ENCODE data around the gene VCPKMT.

Gene VCPKMT

DNA sequence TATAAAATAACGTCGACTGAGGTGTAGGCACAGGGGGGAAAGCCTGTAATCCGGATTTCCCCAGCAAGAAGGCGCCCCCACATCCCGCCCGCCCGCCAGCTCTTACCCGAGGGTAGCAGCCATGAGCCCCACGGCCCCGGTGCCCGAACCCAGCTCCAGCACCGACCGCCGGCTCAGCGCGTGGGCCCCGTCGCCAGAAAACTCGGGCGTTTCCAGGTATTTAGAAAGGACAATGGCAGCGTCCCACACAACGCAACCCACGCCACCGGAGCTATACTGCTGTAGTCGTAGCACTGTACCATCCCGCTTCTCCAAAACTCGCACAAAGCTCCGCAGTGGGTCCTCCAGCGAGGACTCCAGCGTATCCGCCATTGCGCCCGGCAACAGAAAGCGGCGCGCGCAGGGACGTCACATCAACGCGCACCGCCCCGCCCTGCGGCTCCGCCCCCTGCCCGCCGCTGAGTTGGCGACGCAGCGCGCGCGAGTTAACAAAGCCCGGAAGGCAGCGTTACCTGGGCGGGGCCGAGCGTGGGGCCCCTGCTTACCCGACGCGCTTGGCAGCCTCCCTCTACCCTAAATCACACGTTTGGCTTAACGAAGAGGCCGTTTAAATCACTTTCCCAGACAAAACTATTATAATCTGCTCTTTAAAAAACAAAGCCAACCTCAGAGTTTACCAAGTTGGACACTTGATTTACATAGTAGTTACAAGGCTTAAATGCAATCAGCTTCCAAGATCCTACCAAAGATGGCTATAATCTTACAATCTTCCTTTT is at the start of gene VCPKMT:
Gene VCPKMT (minus strand): TSS at position 392 of the 776 bp plus-strand sequence. CDS start 20 bp downstream, at position 372.
- peak; percentile 94 for DNase-seq (ENCODE audit: low spot score)

DNA sequence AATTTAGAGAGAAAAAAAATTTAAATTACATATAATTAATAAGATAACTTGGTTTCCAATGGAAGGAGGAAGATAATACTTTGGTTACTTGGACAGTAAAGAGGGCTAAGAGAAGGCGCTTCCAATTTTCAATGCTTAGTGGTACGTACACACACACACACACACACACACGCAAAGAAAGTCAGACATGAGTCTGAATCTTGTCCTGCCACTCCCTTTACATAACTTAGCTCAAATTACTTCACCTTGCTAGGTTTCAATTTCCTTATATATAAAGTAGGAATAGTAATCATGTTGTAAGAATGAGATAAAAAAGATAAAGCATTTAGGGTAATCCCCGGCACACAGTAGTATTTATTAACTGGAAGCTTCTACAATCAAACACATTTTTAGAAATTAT is 39.7 kb upstream of the VCPKMT start:
- DNase-seq (ENCODE audit: low spot score): no peak

DNA sequence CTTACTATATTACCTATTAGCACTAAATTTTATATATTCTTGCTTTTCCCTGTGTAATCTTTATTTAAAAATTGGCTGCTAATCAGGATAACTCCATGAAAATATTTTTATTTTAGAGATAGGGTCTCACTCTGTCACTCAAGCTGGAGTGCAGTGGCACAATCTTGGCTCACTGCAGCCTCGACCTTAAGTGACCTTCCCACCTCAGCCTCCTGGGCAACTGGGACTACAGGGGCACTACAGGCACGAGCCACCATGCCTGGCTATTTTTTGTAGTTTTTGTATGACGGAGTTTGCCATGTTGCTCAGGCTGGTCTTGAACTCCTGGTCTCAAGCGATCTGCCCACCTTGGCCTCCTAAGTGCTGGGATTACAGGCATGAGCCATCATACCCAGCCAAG is 32.4 kb upstream of the VCPKMT start:
- no peak for DNase-seq (ENCODE audit: low spot score)

DNA sequence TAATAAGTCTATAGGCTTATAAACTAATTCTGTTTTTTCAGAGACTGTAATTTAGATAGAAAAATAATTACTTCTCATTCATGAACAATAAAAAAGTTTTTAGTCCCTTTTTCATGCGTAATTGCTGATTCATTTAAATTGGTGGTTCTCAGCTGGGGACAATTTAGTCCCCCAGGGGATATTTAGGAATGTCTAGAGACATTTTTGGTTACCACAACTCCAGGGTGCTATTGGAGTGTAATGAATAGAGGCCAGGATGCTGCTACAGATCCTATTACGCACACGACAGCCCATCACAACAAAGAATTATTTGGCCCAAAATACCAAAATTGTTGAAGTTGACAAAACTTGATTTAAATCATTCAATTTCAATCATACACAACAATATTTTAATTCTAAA is 22.8 kb upstream of the VCPKMT start:
- no peak for DNase-seq (ENCODE audit: low spot score)

DNA sequence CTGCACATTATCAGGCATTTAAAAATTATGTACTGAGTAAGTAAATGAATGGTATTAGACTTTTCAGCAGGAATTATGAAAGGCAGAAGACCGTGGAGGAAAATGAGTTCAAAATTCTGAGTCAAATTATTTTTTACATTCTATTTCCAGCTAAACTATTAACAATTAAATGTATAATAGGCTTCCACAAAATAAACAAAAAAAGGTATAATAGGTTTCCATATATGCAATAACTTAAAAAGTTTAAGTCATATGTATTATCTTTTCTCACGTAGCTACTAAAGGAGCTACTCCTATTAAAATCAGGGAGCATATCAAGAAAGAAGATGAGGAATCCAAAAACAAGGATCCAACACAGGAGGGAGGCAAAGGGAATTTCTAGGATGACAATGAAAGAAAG is 11.4 kb upstream of the VCPKMT start:
- DNase-seq (ENCODE audit: low spot score): no peak

DNA sequence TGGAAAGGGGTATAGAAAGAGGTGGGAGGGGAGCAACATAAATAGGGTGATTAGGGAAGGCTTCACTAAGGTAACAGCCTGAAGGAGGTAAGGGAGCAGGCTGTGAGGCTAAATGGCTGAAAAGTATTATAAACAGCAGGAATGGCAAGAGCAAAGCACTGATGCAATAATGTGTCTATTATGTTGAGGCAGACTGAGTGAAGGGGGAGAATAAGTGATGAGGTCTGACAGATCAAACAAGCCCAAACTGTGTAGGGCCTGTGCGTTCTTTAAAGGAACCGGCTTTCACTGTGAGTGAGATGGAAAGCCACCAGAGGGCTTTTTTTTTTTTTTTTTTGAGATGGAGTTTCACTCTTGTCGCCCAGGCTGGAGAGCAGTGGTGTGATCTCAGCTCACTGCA is 6.7 kb upstream of the VCPKMT start:
- no peak for DNase-seq (ENCODE audit: low spot score)

DNA sequence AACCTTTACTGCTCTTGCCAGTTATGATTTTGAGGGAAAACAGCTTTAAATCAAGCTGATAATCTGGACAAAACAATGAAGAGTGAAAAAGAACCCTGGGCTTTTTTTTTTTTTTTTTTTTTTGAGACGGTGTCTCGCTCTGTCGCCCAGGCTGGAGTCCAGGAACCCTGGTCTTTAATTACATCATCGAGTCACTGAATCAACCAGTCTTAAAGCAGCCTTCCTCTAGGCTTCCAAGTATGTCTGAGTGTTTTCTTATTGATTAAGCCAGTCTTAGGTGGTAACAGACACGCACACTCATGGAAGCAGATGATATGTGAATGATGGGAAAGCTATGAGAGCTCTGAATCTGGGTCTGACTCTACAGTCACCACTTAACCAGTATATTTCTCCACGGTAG is 5.9 kb upstream of the VCPKMT start:
- no peak for DNase-seq (ENCODE audit: low spot score)

DNA sequence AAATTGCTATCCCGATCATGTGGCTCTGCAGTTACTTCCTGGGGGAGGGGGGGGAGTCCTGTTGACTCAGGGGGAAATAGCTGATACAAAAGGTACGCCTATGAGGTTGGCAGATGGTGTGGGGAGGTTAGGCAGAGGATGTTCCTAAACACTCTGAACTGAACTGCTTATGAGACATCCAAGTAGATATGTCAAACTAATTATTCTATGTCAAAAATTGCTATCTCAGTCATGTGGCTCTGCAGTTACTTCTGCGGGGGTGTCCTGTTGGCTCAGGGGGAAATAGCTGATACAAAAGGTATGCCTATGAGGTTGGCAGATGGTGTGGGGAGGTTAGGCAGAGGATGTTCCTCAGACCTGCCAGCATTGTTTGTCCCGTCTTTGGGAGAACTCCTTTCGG is 5.1 kb upstream of the VCPKMT start:
- DNase-seq (ENCODE audit: low spot score): no peak

DNA sequence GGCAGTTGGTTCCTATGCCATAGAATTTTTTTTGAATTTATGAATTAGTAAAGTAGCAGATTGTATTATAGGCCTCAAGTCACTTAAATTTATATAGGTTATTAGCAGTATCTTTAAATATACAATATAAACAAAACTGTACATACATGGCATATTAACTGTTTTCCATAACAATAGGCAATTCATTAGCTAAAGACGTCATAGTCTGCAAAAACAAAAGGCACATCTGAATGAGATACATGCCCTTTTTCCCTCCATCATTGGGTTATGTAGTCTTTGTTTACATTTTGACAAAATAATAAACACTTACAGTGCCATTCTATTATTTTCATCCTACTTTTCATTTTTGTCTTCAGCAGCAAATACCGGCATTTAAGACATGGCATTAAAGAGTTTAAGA is 1.1 kb upstream of the VCPKMT start:
- DNase-seq (ENCODE audit: low spot score): no peak

DNA sequence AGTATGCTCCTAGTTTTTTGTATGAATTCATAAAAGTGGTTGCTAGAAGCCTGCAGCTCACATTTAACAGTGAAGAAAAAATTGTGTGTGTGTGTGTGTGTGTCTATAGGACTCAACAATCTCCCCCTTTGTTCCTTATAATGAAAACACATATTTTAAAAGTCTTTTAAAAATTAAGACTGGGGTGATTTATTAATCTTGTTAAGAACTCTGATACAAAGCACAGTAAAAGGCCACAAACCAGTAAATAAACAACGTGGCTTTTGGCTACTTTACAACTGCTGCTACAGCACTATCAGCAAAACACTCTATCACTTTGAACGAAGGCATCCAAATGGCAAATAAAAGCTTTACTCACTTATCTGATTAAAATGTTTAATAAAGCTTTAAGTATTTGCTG is 594 bp upstream of the VCPKMT start:
- no peak for DNase-seq (ENCODE audit: low spot score)

DNA sequence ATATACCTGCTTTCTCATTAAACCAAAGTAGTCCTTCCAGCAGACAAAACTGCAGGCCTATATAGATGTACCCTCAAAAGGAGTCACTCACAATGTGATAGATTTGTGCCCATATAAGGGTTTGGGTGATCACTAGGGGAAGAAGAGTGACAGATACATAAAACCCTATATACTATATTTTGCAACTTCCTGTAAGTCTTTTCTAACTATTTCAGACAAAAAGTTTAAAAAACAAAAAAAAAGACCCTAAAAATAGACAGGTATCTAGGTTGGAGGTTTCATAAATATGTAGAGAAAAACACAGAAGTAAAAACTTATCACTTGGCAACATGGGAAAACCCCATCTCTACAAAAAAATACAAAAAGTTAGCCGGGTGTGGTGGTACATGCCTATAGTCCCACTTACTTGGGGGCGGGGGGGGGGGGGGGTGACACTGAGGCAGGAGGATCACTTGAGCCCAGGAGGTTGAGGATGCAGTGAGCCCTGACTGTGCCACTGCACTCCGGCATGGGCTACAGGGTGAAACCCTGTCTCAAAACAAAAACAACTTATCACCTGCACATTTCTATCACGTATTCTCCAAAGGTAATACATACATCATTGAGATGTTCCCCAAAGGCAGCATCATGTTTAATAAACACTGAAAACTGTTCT is 2.9 kb downstream of the VCPKMT start:
- no peak for DNase-seq (ENCODE audit: low spot score)

DNA sequence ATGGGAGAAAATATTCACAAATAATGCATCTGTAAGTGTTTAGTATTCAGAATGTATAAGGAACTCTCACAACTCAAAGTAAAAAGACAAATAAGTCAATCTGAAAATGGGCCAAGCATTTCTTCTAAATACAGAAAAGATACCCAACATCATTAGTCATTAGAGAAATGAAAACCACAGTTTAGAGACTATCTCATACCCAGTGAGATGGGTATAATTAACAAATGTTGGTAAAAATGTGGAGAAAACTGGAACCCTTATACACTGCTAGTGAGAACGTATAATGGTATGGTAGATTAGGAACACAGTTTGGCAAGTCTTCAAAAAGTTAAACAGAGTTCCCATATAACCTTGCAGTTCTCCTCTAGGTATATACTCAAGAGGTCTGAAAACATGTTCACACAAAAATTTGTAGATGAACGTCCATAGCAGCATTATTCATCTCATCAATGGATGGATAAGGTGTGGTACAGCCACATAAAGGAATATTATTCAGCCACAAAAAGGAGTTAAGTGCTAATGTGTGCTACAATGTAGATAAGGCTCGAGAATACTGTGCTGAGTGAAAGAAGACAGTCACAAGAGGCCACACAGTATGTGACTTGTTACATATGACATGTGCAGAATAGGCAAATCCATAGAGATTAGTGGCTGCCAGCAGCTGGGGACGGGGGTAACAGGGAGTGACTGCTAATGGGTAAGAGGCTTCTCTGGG is 5.9 kb downstream of the VCPKMT start:
- no peak for DNase-seq (ENCODE audit: low spot score)

DNA sequence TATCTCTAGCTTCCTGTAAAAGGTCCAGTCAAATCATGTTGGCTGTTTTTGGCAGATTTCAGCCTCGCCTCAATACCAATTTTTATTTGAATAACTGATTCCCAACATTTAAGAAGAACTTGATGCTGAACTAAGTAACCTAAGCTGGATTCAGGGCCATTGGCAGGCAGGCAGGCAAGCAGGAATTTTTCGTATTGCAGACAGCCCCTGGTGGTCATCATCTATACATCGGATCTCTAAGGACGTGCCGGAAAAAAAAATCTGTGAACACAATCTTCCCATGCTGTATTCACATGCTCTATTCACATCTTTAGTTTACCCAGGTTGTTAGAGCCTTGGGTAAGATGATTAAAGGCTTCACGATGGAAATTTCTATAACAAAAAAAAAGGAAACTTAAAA is 7.0 kb downstream of the VCPKMT start:
- DNase-seq (ENCODE audit: low spot score): no peak

DNA sequence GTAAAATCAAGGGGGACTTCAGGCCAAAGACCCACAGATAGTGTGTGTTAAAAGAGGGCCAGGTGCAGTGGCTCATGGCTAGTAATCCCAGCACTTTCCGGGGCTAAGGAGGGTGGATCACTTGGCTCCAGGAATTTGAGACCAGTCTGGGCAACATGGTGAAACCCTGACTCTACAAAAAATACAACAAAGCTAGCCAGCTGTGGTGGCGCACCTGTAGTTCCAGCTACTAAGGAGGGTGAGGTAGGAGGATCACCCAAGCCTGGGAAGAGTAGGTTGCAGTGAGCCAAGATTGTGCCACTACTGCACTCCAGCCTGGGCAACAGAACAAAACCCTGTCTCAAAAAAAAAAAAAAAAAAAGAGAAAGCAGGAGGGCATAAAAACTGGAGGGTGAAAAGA is 8.5 kb downstream of the VCPKMT start:
- no peak for DNase-seq (ENCODE audit: low spot score)

DNA sequence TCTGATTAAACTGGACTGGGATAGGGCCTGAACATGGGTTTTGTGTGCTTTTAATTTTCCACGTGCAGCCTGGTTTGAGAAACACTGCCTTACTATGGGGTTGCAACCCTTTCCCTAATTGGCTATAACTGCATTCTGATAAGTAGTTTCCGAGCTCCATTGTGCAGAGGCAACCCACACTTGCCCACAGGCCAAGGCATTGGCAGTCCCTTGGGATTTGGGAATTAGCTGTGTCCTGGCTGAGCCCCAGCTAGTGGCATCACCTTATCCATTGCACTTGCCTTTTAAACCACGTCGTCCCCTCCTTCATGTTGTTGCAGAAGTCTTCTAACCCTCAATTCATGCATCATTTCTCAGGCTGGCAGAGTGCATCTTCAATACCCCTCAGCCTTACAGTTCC is 10.2 kb downstream of the VCPKMT start:
- DNase-seq (ENCODE audit: low spot score): no peak

DNA sequence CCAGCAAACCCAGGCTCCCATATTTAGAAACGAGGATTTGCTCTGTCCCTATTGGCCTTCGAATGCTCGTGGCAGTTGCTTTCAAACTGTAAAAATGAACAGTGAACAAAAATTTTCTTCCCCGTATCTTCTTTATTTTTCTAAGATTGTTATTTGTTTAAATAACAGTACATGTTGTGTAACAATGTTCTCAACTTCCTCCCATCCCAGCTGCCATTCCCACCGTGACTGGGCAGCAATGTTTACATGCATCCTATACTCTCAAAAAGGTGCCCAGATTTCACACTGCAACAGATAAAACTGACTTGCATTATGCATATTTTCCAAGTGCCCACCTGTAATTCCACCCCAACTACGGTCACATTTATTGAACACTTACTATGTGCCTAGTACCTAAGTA is 12.8 kb downstream of the VCPKMT start:
- DNase-seq (ENCODE audit: low spot score): no peak

DNA sequence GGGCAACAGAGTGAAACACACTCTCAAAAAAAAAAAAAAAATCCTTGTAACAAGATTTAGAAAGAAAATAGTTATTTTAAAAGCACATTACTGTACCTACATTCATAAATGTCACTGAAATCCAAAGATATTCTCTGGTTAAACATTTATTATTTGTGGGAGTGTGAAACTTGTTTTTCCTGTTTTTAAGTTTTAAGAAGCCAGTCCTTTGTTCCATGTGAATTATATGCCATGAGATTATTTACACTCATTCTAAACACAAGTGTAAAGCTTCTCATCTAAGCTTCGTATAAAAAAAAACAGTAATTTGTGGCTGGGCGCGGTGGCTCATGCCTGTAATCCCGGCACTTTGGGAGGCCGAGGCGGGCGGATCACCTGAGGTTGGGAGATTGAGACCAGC is 15.0 kb downstream of the VCPKMT start:
- no peak for DNase-seq (ENCODE audit: low spot score)

DNA sequence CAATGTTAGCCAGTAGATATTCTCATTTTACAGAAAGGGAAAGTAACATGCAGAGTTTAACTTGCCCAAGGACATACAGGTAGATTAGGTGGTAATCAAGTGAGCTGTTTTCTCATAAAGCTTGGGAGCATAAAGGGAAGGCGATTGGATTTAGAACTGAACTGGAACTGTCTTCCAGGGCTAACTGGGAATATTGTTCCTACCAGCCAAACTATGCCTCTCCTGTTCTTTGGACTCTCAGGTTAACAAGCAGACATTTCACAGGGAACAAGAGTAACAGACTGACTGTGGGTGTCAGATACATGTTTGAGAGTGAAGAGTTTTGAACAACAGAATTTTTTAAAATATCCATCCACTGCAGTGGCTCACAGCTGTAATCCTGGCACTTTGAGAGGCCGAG is 15.6 kb downstream of the VCPKMT start:
- no peak for DNase-seq (ENCODE audit: low spot score)

DNA sequence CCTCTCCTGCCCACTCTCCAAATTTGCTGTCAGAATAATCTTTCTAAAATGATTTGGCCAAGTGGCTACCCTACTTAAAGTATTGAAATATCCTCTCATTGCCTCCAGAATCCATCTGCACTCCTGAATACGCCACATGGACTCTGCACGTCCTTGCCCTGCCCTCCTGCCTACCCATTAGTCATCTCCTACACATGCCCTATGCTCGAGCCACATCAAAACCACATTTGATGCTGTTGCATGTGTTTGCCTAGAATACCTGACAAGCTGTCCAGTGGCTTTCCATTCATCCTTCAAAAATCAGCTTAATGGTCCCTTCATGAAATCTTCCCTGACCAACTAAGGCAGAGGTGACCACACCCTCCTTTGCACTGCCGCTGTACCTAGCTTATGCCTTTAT is 17.0 kb downstream of the VCPKMT start:
- DNase-seq (ENCODE audit: low spot score): no peak

DNA sequence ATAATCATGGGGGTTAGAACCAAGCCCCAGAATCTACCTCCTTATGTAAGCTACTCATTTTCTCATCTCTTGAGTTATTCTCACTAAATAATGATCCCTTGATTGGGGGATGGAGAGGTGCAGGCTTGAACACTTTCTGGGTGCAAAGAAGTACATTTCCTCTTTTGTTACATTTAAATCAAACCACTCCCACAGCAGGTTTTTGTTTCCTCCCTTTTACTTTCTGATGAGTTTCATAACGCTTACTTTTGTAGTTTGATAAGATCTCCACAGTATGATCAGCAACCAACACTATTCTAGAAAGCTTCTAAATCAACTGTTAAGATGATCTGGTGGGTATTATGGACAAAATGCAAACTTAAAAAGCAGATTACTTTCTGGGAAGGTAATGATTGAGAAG is 20.5 kb downstream of the VCPKMT start:
- no peak for DNase-seq (ENCODE audit: low spot score)

DNA sequence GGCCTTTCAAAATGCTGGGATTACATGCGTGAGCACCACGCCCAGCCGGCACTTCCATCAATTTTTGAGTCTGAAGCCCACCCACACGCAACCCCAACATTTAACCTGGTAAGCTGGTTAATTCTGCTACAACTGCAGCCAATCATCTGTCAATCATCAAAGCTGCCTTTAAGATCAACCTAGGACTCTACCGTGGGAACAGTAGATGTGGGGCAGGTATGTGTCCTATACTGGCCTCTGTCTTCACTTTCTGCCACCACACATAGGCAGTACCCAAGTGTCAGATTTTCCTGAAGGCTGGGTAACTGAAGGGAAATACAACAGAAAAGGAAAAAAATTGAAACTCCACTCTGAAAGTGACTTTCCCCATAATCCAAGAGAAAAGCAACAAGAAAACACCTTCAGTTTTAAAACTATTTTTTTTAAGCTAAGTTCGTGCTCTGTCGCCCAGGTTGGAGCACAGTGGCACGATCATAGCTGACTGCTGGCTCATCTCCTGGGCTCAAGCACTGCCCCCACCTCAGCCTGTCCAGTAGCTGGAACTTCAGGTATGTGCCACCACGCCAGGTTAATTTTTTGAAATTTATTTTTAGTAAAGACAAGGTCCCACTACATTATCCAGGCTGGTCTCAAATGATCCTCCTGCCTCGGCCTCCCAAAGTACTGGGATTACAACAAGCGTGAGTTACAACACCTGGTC is 22.2 kb downstream of the VCPKMT start:
- DNase-seq (ENCODE audit: low spot score): no peak

DNA sequence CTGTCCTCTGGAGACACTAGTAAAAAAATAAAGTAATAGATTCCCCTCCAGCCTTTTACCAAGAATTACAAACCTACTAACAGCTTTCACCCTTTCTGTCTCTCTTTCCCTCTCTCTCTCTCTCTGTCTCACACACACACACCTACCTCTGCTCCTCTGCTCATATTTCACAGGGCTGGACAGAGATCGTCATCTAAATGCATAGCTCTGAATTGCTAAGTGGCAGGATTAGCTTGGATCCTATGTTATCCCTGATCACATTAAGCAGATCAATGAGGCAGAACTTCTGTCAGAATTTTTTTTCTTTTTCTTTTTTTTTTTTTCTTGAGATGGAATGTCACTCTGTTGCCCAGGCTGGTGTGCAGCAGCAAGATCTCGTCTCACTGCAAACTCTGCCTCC is 22.9 kb downstream of the VCPKMT start:
- no peak for DNase-seq (ENCODE audit: low spot score)

Data from ecto neural progenitor cell (in vitro differentiated cells).